ENCODE data around the gene IL3.

GRCh38 chr5:132064140-132064539, 3.7 kb downstream of the IL3 start:
- TF ChIP-seq CTCF (IDR thresholded peaks at IDR 0.05) = no peak
- no peak for TF ChIP-seq POLR2A (IDR thresholded peaks at IDR 0.05)

All from vagina (tissue), 2 donors.